HepG2 (cell line): Measurements from ENCODE around the gene KDM3B. TPM values are rescaled to one million over a fixed set of nuclear protein-coding genes. Genes with fewer than 3 reads are reported as not detected.

Experiments used
- ATAC-seq: fragments of 200-7000 bp; cut with Tn5 transposase; 3 replicates; pipeline ENCODE4 v1.9.1; 2020; ENCODE audit warnings: mild to moderate bottlenecking, moderate library complexity
- BruUV-seq: library from RNA; stranded (reverse); fragments of 400-500 nt; replicated peaks from 2 replicates; lab custom pipeline; 2021; lab: Mats Ljungman, UMichigan
- CTCF ChIA-PET: fragments of 300-600 bp; formaldehyde crosslinking; extraction: SDS; loops from one replicate; lab custom pipeline; 2021; ENCODE audit warnings: low total read pairs, inconsistent platforms, low intra/inter-chr PET ratio; lab: Yijun Ruan, JAX
- POLR2A ChIA-PET: fragments of 350-600 bp; sonication (Branson Sonifier 250); formaldehyde crosslinking; loops from one replicate; lab custom pipeline; 2020; ENCODE audit warnings: antibody characterized with exemption, inconsistent platforms; lab: Yijun Ruan, JAX
- DNase-seq: peaks from one replicate; pipeline ENCODE4 v3.0.0-alpha.2; 2015; ENCODE audit warnings: low spot score
- FAIRE-seq: peaks from 3 replicates; lab custom pipeline; 2011; peaks lifted over from hg19 to GRCh38; lab: Jason Lieb, UNC
- H2AFZ ChIP-seq: one replicate; pipeline ENCODE4 v1.6.1; 2011; ENCODE audit warnings: low read length, inconsistent platforms
- H3K27ac ChIP-seq: fragments of 300-600 bp; 3 replicates; pipeline ENCODE4 v1.8.0; 2011; ENCODE audit warnings: mixed run types, mild to moderate bottlenecking, mixed read lengths, low read length, inconsistent platforms; ENCODE audit not compliant: insufficient read depth; ENCODE audit errors: extremely low read length
- H3K27me3 ChIP-seq, 2 experiments: fragments of 200-600 bp in 1 of 2; 2 replicates in 1 of 2; 3 replicates in 1 of 2; pipeline versions ENCODE4 v1.6.0 to v1.8.0; 2011; ENCODE audit warnings: low read length in 2 of 2, mild to moderate bottlenecking in 2 of 2, moderate library complexity in 2 of 2, inconsistent platforms in 1 of 2; ENCODE audit not compliant: insufficient read depth in 2 of 2, control insufficient read depth in 1 of 2
- H3K36me3 ChIP-seq, 2 experiments: fragments of 200-600 bp in 1 of 2; replicated peaks in 1 of 2; 2 replicates in 1 of 2; 3 replicates in 1 of 2; pipeline versions ENCODE4 v1.5.1 to v1.8.0; 2011; ENCODE audit warnings: low read length in 2 of 2, inconsistent platforms in 1 of 2; ENCODE audit not compliant: insufficient read depth in 2 of 2, control insufficient read depth in 1 of 2
- H3K4me1 ChIP-seq: 2 replicates; pipeline ENCODE4 v1.5.1; 2012; ENCODE audit warnings: low read length, inconsistent platforms; ENCODE audit not compliant: insufficient read depth
- H3K4me2 ChIP-seq: 2 replicates; pipeline ENCODE4 v1.6.0; 2011; ENCODE audit warnings: low read depth, low read length, inconsistent platforms
- H3K4me3 ChIP-seq, 3 experiments: fragments of 200-600 bp in 1 of 3; sonication (generic), shearing (Covaris generic) in 1 of 3; replicated peaks in 1 of 3; 2 replicates each; pipeline ENCODE4 v1.5.1; 2011 to 2016; ENCODE audit warnings: low read length in 3 of 3, inconsistent platforms in 2 of 3, low read depth in 2 of 3, mild to moderate bottlenecking in 2 of 3, control low read depth in 1 of 3, mixed read lengths in 1 of 3; ENCODE audit not compliant: insufficient read depth in 1 of 3
- H3K79me2 ChIP-seq: one replicate; pipeline ENCODE4 v1.6.1; 2011; ENCODE audit warnings: low read length, inconsistent platforms; ENCODE audit not compliant: insufficient read depth
- H3K9ac ChIP-seq: 2 replicates; pipeline ENCODE4 v1.6.0; 2011; ENCODE audit warnings: mild to moderate bottlenecking, low read depth, low read length, inconsistent platforms; ENCODE audit not compliant: insufficient read depth
- H3K9me3 ChIP-seq: 2 replicates; pipeline ENCODE4 v1.5.1; 2012; ENCODE audit warnings: mild to moderate bottlenecking, low read length
- H4K20me1 ChIP-seq: 2 replicates; pipeline ENCODE4 v1.6.0; 2011; ENCODE audit warnings: inconsistent platforms, mild to moderate bottlenecking, low read length, moderate library complexity; ENCODE audit not compliant: insufficient read depth
- AGO1 ChIP-seq: fragments of 200-400 bp; formaldehyde crosslinking; IDR thresholded peaks from 2 replicates; pipeline ENCODE4 v1.6.1; 2017; ENCODE audit warnings: mild to moderate bottlenecking, low read depth, low read length, moderate library complexity; ENCODE audit not compliant: poor library complexity, severe bottlenecking
- PCBP2 ChIP-seq: fragments of 200-400 bp; formaldehyde crosslinking; optimal IDR thresholded peaks from 2 replicates; pipeline ENCODE3; 2018; ENCODE audit warnings: low read length, low read depth; ENCODE audit not compliant: poor library complexity, severe bottlenecking
- POLR2A ChIP-seq, 2 experiments: IDR thresholded peaks; 2 replicates each; pipeline ENCODE4 v1.6.1; 2011; ENCODE audit warnings: low read depth in 2 of 2, low read length in 2 of 2, mild to moderate bottlenecking in 1 of 2, moderate library complexity in 1 of 2; ENCODE audit not compliant: insufficient read depth in 1 of 2
- POLR2AphosphoS2 ChIP-seq: IDR thresholded peaks from 2 replicates; pipeline ENCODE4 v1.6.1; 2011; ENCODE audit warnings: low read depth, low read length, improper control_type of control experiment
- ZC3H13 ChIP-seq: sonication (generic); formaldehyde crosslinking; IDR thresholded peaks from 2 replicates; pipeline ENCODE4 v1.8.1; 2023; ENCODE audit warnings: mild to moderate bottlenecking, missing genetic modification reagents, moderate library complexity
- WGBS: methylation state at CpG from one replicate; pipeline ENCODE4 v1.1.6; 2017; ENCODE audit warnings: low lambda C conversion rate; 5-methylcytosine and 5-hydroxymethylcytosine counted together
- in situ Hi-C: cut with HindIII; loops from 2 replicates; pipeline ENCODE4 v1.10.0; 2017; ENCODE audit warnings: low pct_unique_long_range_greater_than_20kb; ENCODE audit not compliant: extremely low pct_ligation_motif_present
- intact Hi-C: fragments of 100-400 bp; cut with micrococcal nuclease; formaldehyde crosslinking; loops from one replicate; pipeline ENCODE4 v1.10.0; 2022; ENCODE audit not compliant: unreplicated experiment
- polyA plus RNA-seq, 8 experiments: library from polyadenylated mRNA; depleted of rRNA in 3 of 8; stranded (reverse) in 7 of 8; unstranded in 1 of 8; fragments of >200 nt; fragmentation: Illumina TruSeq in 4 of 8; extraction: Trizol in 4 of 8; gene quantifications; 2 replicates each; pipeline versions ENCODE4 v1.2.1 to v1.2.3, GENCODE V29; 2011 to 2016; ENCODE audit warnings: low read depth in 4 of 8, missing spikeins in 1 of 8, mixed read lengths in 1 of 8; ENCODE audit not compliant: insufficient read depth in 1 of 8
- total RNA-seq, 5 experiments: library from RNA; depleted of rRNA; stranded (reverse); fragments of >200 nt; fragmentation: Illumina TruSeq; extraction: Trizol; gene quantifications; 2 replicates each; pipeline ENCODE4 v1.2.3, GENCODE V29; 2016; ENCODE audit warnings: low read depth in 1 of 5
- TF ChIP-seq, protein P1 (sequence below): sonication (generic); formaldehyde crosslinking; IDR thresholded peaks from 2 replicates; pipeline ENCODE4 v1.5.0; 2020; ENCODE audit warnings: missing genetic modification reagents
- TF ChIP-seq, protein P2 (sequence below): sonication (generic); formaldehyde crosslinking; IDR thresholded peaks from 2 replicates; pipeline ENCODE4 v1.4.0; 2020; ENCODE audit warnings: missing genetic modification reagents

The KDM3B gene
- total and polyA plus RNA-seq, 2 of the 13 experiments (the other 11 are each of a cell fraction or from before 2014, with no cell fraction given) = 19.7 to 34.3 TPM

DNA sequence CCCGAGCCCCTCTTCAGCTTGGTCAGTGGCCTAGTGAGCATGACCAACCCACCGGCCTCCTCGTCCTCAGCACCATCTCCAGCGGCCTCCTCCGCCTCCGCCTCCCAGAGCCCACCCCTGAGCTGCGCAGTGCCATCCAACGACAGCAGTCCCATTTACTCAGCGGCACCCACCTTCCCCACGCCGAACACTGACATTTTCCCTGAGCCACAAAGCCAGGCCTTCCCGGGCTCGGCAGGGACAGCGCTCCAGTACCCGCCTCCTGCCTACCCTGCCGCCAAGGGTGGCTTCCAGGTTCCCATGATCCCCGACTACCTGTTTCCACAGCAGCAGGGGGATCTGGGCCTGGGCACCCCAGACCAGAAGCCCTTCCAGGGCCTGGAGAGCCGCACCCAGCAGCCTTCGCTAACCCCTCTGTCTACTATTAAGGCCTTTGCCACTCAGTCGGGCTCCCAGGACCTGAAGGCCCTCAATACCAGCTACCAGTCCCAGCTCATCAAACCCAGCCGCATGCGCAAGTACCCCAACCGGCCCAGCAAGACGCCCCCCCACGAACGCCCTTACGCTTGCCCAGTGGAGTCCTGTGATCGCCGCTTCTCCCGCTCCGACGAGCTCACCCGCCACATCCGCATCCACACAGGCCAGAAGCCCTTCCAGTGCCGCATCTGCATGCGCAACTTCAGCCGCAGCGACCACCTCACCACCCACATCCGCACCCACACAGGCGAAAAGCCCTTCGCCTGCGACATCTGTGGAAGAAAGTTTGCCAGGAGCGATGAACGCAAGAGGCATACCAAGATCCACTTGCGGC, 114.6 kb downstream of the KDM3B start (continued):
- TF ChIP-seq, protein P1, sequence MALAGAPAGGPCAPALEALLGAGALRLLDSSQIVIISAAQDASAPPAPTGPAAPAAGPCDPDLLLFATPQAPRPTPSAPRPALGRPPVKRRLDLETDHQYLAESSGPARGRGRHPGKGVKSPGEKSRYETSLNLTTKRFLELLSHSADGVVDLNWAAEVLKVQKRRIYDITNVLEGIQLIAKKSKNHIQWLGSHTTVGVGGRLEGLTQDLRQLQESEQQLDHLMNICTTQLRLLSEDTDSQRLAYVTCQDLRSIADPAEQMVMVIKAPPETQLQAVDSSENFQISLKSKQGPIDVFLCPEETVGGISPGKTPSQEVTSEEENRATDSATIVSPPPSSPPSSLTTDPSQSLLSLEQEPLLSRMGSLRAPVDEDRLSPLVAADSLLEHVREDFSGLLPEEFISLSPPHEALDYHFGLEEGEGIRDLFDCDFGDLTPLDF = no peak

DNA sequence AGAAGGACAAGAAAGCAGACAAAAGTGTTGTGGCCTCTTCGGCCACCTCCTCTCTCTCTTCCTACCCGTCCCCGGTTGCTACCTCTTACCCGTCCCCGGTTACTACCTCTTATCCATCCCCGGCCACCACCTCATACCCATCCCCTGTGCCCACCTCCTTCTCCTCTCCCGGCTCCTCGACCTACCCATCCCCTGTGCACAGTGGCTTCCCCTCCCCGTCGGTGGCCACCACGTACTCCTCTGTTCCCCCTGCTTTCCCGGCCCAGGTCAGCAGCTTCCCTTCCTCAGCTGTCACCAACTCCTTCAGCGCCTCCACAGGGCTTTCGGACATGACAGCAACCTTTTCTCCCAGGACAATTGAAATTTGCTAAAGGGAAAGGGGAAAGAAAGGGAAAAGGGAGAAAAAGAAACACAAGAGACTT, 115.2 kb downstream of the KDM3B start:
- 95% methylated on average over 14 of the region's 14 CpGs for WGBS
- Histone ChIP-seq H3K9ac (no peak overlapping the region), H3K27me3 (0 out of 5 replicates have a peak, but pooled peaks cover 0 to 2% of the 10 kb centered on the region in 2 experiments), H3K36me3 (peaks cover 0 to 7% of the 10 kb centered on the region in 2 experiments; a peak in 2 of 5 replicates), H3K79me2 (peaks cover 3% of the 10 kb centered on the region), H3K4me3 (peak overlapping the region in 1 of 3 experiments; percentile 69; a peak in 2 of 6 replicates), H3K27ac (no peak overlapping the region), H3K9me3 (no peaks in the 10 kb centered on the region), H3K4me2 (no peak overlapping the region), H4K20me1 (peaks cover 3% of the 10 kb centered on the region; the same call in 1 of the 2 replicates), H3K4me1 (peaks cover 48% of the 10 kb centered on the region), H2AFZ (no peak overlapping the region)
- in situ Hi-C loops = loop anchor here (5.0 kb wide), 1 partner anchor 35 kb away; no protein-coding TSS in a partner anchor
- intact Hi-C loops = no loop called here
- BruUV-seq = no TSS peak
- ChIA-PET POLR2A (no interaction called here), CTCF (no interaction called here)
- FAIRE-seq = no peak
- TF ChIP-seq, protein P2, sequence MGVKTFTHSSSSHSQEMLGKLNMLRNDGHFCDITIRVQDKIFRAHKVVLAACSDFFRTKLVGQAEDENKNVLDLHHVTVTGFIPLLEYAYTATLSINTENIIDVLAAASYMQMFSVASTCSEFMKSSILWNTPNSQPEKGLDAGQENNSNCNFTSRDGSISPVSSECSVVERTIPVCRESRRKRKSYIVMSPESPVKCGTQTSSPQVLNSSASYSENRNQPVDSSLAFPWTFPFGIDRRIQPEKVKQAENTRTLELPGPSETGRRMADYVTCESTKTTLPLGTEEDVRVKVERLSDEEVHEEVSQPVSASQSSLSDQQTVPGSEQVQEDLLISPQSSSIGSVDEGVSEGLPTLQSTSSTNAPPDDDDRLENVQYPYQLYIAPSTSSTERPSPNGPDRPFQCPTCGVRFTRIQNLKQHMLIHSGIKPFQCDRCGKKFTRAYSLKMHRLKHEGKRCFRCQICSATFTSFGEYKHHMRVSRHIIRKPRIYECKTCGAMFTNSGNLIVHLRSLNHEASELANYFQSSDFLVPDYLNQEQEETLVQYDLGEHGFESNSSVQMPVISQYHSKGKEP = no peak
- TF ChIP-seq PCBP2 (peak; percentile 26), AGO1 (peak; percentile 99), ZC3H13 (0 out of 2 replicates have a peak, but pooled peaks have one; percentile 24), POLR2A (IDR thresholded peaks at IDR 0.05; ENCODE audit: insufficient read depth in 1 of 2, low read depth in 2 of 2, low read length in 2 of 2) (peak in 1 of 2 experiments; percentile 8; a peak in 2 of 4 replicates), POLR2AphosphoS2 (peak; percentile 85; the same call in 1 of the 2 replicates)
- no peak for ATAC-seq
- no peak for DNase-seq
